ENCODE results near the gene LEUTX. TPM values are rescaled to one million over a fixed set of nuclear protein-coding genes. Genes with fewer than 3 reads are reported as not detected.

The LEUTX gene
- total RNA-seq, 1 experiment from 2014 or later = not detected

- no peaks in the 10 kb centered on the region for H3K36me3 ChIP-seq (ENCODE audit: control insufficient read depth, insufficient read depth, low read length)
- in situ Hi-C loops (cut with HindIII; ENCODE audit: low pct_unique_long_range_greater_than_20kb, low sequenced_read_pairs) = no loop called here
- intact Hi-C loops (cut with micrococcal nuclease; ENCODE audit: unreplicated experiment) = no loop called here
- TF ChIP-seq REST (IDR thresholded peaks at IDR 0.05; ENCODE audit: insufficient read depth in 1 of 2, low read depth in 2 of 2, low read length in 1 of 2) = no peak
- TF ChIP-seq SIN3A (IDR thresholded peaks at IDR 0.05; ENCODE audit: borderline replicate concordance, insufficient read depth, low read depth, low read length) = no peak
- TF ChIP-seq CTCF (IDR thresholded peaks at IDR 0.05) = no peak
- no peak for TF ChIP-seq TCF7L2 (IDR thresholded peaks at IDR 0.05; ENCODE audit: low read depth, low read length)
- no peak for TF ChIP-seq POLR2AphosphoS5 (IDR thresholded peaks at IDR 0.05; ENCODE audit: low read depth, low read length)
- H3K4me3 ChIP-seq (ENCODE audit: low read depth in 2 of 2, low read length in 2 of 2) = no peak overlapping the region
- ATAC-seq (no peak), DNase-seq (ENCODE audit: low read depth, low spot score) (no peak)
- no peak overlapping the region for H3K27ac ChIP-seq (ENCODE audit: low read length)
- ChIA-PET CTCF (interaction anchor here (0.6 to 12.0 kb wide), 8 partner anchors 16 to 369 kb away, joined by 3 to 248 read pairs (median 4); partner anchors contain the start of genes FBL and PSMC4), POLR2A (interaction anchor here (0.6 to 1.9 kb wide), 2 partner anchors 24 to 119 kb away, joined by 5 to 20 read pairs; partner anchors contain the start of gene DYRK1B)
- H3K27me3 ChIP-seq (ENCODE audit: control insufficient read depth, insufficient read depth, low read length) = no peaks in the 10 kb centered on the region
- no TSS peak for BruUV-seq (replicated peaks)
- no peaks in the 10 kb centered on the region for H3K4me1 ChIP-seq (ENCODE audit: control insufficient read depth, insufficient read depth, low read length)
- peaks cover 19% of the 10 kb centered on the region for H3K9me3 ChIP-seq (ENCODE audit: control insufficient read depth, insufficient read depth, low read depth, low read length)
Observed at GRCh38 chr19:39809368-39809767, 30.7 kb downstream of the LEUTX start.

GRCh38 chr19:39810424-39810823 lies 31.8 kb downstream of the LEUTX start:
- Histone ChIP-seq H3K27ac (ENCODE audit: low read length) (no peak overlapping the region), H3K4me1 (ENCODE audit: control insufficient read depth, insufficient read depth, low read length) (no peaks in the 10 kb centered on the region), H3K27me3 (ENCODE audit: control insufficient read depth, insufficient read depth, low read length) (no peaks in the 10 kb centered on the region), H3K36me3 (ENCODE audit: control insufficient read depth, insufficient read depth, low read length) (no peaks in the 10 kb centered on the region), H3K9me3 (ENCODE audit: control insufficient read depth, insufficient read depth, low read depth, low read length) (peaks cover 19% of the 10 kb centered on the region), H3K4me3 (ENCODE audit: low read depth in 2 of 2, low read length in 2 of 2) (no peak overlapping the region)
- no peak for DNase-seq (ENCODE audit: low read depth, low spot score)
- intact Hi-C loops (cut with micrococcal nuclease; ENCODE audit: unreplicated experiment) = no loop called here
- ATAC-seq = no peak
- no TSS peak for BruUV-seq (replicated peaks)
- in situ Hi-C loops (cut with HindIII; ENCODE audit: low pct_unique_long_range_greater_than_20kb, low sequenced_read_pairs) = no loop called here
- POLR2A ChIA-PET = interaction anchor here (0.6 to 1.9 kb wide), 5 partner anchors 8 to 30 kb away, joined by 6 to 24 read pairs (median 11); partner anchors contain the start of gene DYRK1B
- TF ChIP-seq REST (IDR thresholded peaks at IDR 0.05; ENCODE audit: insufficient read depth in 1 of 2, low read depth in 2 of 2, low read length in 1 of 2) = no peak
- TF ChIP-seq TCF7L2 (IDR thresholded peaks at IDR 0.05; ENCODE audit: low read depth, low read length) = no peak
- no peak for TF ChIP-seq CTCF (IDR thresholded peaks at IDR 0.05)
- no peak for TF ChIP-seq POLR2AphosphoS5 (IDR thresholded peaks at IDR 0.05; ENCODE audit: low read depth, low read length)
- TF ChIP-seq SIN3A (IDR thresholded peaks at IDR 0.05; ENCODE audit: borderline replicate concordance, insufficient read depth, low read depth, low read length) = no peak
- CTCF ChIA-PET = interaction anchor here (0.6 to 12.0 kb wide), 5 partner anchors 10 to 181 kb away, joined by 5 to 248 read pairs (median 5); partner anchors contain the start of gene PSMC4

All from Panc1 (cell line).